ENCODE results near the gene EMP3.
"Not testable (repeated sequence)": the region's sequence is repeated elsewhere in the genome, so short reads cannot be mapped to it uniquely, and the experiment has no call there.

The EMP3 gene

DNA sequence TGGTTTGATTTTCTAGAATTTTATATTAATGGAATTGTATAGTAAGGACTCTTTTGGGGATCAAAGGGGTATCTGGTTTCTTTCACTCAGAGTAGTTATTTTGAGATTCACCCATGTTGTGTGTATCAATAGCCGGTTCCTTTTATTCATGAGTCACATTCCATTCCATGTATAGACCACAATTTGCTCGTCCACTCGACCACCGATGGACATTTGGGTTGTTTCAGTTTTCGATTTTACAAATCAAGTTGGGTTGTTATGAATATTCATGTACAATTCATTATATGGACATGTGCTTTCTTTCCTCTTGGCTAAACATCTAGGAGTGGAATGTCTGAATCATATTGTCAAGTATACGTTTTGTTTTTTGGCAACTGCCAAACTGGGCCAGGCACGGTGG is 9.6 kb upstream of the EMP3 start:
- DNase-seq (ENCODE audit: insufficient read length, low spot score): no peak
- FAIRE-seq: no peak

DNA sequence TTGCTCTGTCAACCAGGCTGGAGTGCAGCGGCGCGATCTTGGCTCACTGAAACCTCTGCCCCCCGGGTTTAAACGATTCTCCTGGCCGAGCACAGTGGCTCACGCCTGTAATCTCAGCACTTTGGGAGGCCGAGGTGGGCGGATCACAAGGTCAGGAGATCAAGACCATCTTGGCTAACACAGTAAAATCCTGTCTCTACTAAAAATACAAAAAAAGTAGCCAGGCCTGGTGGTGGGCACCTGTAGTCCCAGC is 7.7 kb upstream of the EMP3 start:
- DNase-seq (ENCODE audit: insufficient read length, low spot score); FAIRE-seq: not testable (repeated sequence)

DNA sequence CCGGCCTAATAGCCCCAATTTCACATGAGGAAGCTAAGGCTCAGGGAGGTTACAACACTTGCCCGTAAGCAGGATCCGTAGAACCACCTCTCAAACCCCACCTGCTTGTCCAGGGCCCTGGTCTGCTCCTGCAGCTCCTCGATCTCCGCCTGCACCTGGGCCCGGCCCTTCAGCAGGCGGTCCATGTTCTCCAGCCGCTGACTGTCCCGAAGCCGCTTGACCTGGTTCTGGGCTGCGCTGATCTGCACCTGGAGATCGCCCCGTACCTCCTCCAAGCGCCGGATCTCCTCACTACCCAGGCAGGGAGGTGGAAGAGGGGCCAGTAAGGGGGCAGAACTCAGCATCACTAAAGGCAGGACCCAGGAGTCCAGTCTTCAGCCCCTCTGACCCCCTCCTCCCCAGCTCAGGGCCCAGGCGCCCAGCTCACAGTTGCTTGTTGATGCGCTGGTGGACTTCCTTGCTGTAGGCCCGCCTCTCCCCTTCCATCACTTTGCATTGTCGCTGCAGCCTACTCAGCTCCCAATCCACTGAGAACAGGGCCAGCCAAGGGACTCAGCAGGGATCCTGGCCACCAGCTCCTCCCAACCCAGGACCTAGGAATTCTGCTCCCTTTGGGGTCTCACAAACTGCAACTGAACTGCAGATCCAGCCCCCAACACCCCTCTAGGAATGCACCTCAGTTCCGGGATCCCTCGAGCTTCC is 6.9 kb upstream of the EMP3 start:
- no peak for FAIRE-seq
- DNase-seq (ENCODE audit: insufficient read length, low spot score): no peak

DNA sequence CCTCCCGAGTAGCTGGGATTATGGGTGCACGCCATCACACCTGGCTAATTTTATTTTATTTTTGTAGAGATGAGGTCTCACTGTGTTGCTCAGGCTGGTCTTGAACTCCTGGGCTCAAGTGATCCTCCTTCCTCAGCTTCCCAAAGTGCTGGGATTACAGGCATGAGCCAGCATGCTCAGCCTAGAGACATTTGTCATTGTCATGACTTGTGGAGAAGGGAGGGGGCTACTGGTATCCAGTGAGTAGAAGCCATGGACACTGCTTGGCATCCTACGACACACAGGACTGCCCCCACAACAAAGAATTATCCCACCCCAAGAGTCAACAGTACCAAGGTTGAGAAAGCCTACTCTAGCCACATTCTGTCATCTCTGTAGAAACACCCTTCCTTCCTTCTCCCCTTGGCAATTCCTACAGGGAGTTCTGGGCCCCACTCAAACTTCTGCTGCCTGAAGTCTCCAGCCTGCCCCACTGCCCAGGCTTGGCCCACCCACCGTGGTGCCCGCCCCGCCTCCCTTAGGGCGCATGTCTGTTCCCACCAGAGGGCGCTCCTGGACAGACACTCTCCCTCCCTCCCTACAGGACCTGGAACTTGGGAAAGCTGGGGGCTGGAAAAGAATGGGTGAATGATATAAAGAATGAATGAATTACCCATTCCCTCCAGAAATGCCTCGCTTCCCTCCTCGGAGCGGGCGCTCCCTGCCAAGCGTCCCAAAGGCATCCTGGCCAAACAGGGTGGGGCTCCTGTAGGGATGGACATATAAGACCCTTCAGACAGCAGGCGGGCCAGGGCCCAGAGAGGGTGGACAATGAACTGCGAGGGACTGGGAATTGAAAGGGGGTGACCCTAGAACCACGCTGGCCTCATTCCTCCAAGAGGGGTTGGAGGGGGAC is 5.5 kb upstream of the EMP3 start:
- peak; percentile 73 for DNase-seq (ENCODE audit: insufficient read length, low spot score)
- FAIRE-seq: no peak

DNA sequence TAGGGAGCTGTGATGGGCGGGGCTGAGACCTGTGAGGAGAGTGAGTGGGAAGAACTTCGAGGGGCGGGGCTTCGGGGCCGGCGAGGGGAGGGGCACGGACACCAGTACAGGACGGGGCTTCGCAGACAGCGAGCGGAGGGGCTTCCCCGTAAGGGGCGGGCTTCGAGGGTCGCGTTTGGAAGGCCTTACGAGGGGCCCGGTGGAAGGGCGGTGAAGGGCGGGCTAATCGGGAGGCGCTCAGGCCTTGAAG is 4.1 kb upstream of the EMP3 start:
- peak; percentile 36 for FAIRE-seq
- DNase-seq (ENCODE audit: insufficient read length, low spot score): peak; percentile 86

DNA sequence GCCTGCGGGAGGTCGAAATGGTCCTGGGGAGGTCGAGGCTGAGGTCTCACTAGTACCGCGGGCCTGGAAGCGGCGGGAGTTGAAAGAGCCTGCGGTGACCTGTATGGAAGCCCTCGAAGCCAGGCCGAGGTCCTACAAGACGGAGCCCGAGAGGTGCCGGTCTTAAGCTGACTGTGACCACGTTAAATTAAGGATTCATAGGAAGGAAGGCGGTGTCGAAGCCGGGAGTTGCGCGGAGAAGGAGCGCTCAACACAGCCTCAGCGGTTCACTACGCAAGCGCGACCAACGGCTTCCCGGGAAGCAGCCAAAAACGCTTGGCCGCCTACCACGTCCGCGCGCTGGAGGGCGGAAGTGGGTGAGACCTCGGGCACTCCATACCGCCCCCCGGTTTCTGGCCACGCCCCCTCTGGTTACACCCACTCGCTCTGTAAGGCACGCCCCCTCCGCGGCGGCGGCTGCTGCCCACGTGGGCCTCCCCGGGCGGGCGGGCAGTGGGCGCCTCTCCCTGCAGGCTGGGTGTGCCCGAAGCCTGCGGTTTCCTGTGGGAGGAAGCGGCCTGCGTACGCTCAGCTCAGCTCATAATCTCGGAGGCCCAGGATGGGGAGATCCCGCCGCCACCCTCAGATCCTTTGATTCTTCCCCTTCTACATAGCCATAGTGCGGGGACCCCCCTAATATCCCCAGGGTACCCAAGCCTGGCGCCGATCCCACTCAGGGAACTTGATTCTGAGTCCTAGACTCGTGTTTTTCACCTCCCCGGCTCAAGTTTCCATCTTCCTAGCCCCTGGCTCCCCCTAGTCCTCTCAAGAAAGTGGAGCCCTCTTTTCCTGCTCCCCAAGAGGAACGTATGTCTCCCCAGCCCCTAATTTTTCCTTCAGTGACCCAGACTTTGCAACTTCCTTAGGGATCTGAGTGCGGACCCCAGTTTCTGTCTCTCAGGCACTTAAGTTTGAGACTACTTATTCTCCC is 3.4 kb upstream of the EMP3 start:
- DNase-seq (ENCODE audit: insufficient read length, low spot score) (peak; percentile 91), FAIRE-seq (peak; percentile 93)

DNA sequence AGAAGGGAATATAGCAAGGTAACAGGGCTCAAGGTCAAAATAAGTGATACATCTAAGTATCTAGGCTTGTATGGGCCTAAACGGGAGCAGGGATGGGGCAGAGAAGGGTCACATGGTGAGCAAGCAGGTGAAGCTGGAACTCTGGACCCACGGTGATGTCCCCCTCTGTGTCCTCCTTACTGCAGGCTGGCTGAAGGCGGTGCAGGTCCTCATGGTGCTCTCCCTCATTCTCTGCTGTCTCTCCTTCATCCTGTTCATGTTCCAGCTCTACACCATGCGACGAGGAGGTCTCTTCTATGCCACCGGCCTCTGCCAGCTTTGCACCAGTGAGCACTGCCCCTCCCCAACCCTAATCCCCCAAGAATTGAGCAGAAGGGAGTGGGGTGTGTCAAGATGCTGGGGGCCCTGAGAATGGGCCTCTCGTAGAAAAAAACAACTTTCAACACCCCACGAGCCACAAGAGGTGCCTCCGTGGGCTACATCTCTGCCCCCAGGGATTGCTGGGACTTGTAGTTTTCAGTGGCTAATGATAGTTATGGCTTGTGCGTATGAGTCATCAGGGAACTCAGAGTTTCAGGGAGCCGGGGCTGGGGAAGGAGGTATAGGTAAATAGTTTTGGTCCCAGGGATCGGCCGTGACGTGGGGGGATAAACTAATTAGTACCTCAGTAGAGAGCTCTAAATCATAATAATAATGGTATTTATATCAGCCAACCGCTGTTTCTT is 4.0 kb downstream of the EMP3 start:
- DNase-seq (ENCODE audit: insufficient read length, low spot score): no peak
- no peak for FAIRE-seq

DNA sequence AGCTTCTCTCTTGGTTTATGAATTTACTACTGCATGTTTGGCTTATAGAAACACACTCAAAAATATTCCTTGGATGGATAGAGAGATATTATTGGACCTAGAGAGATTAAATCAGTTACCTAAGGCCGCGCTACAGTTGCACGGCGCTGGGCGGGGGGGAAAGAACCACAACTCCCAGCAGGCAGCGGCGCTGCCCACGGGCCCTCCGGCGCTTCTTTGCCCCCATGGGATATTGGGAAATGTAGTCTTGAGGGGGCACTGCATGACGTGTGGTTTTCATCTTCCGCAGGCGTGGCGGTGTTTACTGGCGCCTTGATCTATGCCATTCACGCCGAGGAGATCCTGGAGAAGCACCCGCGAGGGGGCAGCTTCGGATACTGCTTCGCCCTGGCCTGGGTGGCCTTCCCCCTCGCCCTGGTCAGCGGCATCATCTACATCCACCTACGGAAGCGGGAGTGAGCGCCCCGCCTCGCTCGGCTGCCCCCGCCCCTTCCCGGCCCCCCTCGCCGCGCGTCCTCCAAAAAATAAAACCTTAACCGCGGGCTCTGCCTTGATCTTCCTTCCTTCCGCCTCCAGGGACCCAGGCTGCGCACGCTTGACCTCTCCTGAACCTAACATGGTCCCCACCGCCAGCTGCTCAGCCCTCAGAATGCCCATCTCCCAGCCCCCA is 4.8 kb downstream of the EMP3 start:
- FAIRE-seq (no peak), DNase-seq (ENCODE audit: insufficient read length, low spot score) (no peak)

DNA sequence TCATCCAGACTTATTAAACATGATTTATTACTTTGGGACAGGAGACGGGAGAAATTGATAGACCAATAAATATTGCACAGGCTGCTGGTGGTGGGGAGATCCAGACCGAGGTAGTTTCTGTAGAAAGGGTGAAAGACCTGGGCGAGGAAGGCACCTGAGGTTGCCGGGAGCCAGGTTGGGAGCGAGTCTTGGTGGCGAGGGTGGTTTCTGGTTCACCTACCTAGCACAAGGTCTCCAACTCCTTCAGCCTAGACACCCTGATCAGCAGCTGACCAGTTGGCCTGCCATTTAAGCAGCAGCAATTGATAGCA is 7.0 kb downstream of the EMP3 start:
- FAIRE-seq (no peak), DNase-seq (ENCODE audit: insufficient read length, low spot score) (no peak)

DNA sequence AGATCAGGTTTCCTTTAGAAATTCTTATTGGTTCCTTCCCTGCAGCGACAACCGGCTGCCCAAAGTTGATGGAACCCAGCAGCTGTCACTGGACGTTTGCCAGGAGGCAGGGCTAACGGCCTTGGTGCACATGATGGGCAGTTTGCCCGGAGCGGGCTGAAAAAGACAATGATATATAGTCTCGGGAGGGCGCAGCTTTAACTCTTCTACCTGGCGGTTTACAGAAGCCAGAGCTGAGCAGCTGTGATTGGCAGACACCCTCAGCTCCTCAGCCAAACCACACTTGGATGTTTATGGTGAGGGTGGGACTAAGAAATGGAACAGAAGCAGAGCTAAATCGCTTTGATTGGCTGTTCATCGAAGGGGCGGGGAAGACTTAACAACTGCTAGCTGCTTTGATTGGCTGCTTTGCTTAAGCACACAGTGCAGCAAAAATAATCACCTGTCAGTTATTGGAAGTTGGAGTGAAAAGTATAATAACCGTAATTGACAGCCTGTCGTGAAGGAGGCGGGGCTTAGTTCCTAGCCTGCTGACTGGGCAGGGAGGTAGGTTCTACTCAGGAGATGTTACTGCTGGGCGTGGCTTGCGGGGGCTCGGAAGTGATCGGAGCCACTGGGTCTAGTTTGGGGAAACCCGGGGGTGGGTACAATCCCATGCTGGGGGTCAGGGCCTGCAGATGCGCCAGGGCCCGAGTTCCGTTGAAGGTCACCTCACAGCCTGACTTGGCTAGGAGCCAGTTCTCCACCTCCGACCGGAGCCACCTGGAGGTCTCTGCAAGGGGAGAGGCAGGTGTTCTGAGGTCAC is 7.5 kb downstream of the EMP3 start:
- DNase-seq (ENCODE audit: insufficient read length, low spot score) (peak; percentile 93), FAIRE-seq (peak; percentile 77)

DNA sequence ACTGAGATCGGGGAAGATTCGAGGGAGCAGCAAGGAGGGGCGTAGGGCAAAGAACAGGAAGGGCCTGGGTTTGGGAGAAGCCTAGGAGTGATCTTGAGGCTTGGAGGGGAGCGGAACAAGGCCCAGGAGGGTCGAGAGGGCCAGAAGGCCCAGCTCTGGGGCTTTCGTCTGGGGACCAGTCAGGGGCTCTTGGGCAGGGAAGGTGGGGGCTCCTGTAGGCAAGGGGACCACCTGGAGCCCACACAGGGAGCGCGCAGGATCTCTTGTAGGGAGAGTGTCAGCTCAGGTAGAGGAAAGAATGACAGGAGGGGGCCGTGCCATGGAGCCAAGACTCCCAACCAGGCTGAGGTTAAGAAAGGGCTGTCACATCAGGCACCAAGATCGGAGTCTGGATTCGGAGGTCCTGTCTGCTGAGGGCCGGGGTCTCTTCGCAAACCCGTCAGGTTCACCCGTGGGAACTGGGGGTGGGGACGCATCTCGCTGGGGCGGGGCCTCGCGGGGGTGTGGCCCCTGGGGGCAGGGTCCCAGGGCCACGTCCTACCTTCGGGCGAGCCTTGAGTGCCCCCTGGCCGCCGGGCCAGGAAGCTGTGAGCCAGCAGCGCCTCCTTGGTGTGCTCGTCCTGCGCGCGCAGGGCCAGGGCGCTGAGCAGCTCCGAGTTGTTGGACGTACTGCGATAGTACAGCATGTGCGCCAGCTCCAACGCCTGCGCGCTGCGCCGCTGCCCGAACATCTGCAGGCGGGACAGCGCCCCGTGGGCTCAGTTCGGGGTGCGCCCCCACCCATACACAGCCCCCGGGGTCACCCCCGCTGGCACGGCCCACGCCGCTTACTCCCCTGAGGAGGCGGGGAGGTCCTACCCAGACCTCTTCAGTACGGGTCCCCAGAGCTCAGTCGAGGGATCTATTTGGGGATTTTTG is 8.4 kb downstream of the EMP3 start:
- DNase-seq (ENCODE audit: insufficient read length, low spot score) (peak; percentile 80), FAIRE-seq (peak; percentile 83)

DNA sequence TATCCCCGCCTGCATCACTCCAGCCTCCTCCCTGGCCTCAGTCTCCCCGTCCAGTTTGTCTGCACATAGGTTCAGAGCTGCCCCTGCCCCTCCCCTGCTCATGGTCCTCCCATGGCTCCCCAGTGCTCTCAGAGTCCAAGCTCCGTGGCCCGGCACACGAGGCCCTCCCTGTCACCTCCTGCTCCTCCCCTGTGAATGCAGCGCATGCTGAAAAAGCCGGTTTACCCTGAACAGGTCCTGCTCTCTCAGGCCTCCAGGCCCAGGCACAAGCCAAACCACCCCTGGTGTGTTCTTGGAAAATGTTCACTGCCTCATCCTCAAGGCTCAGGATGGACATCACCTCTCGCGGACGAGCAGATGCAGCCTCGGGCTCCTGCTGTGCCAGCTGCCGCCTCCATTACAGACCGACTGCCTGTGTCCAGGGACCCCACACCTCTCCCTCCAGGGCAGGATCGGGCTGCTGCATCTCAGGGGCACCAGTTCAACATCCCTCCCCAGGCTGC is 13.0 kb downstream of the EMP3 start:
- DNase-seq (ENCODE audit: insufficient read length, low spot score) (no peak), FAIRE-seq (no peak)

DNA sequence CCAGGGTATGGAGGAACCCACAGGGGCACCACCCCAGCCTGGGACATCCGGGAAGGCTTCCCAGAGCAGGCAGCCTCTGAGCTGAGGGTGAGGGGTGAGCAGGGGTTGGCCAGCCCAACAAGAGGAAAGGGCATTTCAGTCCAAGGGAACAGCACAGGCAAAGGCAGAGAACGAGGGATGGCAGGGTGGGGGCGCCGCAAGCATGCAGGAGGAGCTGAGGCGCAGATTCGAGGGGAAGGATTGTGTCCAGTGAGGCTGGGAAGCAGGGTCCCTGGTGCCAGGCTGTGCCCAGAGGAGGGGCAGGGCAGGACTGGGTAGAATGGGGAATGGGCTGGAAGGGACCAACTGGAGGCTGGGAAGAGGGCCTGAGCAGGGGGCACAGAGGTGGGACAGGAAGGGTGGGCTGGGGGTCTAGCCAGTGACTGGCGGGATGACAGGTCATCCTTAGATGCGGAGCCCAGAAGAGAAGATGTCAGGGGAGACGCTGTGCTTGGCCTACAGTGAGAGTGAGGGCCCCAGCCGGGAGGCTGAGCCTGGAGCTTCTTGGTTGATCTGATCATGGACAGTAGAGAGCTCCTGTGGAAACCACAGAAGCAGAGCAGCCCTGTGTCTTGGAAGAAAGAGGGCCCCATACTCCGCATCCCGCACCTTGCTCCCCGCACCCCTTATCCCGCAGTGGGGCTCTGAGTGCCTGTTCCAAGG is 13.6 kb downstream of the EMP3 start:
- DNase-seq (ENCODE audit: insufficient read length, low spot score): no peak
- no peak for FAIRE-seq

DNA sequence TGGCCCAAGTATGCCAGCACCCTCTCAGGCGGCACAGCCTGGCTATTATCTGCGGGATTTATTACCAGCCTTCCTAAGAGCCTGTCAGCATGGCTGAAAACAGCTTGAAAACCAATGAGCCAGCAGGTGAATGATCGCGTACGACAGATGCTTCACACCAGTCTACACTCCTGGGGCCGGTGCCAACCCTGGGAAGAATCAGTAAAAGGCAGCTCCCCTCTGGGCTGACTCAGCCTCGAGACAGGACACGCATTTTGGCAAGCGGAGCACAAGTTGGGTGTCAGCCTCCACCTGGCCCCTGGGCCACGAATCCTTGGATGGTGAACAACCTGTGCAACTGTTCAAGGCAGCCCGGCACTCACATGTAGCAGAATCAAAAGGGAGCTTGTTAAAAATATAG is 15.6 kb downstream of the EMP3 start:
- no peak for DNase-seq (ENCODE audit: insufficient read length, low spot score)
- no peak for FAIRE-seq

DNA sequence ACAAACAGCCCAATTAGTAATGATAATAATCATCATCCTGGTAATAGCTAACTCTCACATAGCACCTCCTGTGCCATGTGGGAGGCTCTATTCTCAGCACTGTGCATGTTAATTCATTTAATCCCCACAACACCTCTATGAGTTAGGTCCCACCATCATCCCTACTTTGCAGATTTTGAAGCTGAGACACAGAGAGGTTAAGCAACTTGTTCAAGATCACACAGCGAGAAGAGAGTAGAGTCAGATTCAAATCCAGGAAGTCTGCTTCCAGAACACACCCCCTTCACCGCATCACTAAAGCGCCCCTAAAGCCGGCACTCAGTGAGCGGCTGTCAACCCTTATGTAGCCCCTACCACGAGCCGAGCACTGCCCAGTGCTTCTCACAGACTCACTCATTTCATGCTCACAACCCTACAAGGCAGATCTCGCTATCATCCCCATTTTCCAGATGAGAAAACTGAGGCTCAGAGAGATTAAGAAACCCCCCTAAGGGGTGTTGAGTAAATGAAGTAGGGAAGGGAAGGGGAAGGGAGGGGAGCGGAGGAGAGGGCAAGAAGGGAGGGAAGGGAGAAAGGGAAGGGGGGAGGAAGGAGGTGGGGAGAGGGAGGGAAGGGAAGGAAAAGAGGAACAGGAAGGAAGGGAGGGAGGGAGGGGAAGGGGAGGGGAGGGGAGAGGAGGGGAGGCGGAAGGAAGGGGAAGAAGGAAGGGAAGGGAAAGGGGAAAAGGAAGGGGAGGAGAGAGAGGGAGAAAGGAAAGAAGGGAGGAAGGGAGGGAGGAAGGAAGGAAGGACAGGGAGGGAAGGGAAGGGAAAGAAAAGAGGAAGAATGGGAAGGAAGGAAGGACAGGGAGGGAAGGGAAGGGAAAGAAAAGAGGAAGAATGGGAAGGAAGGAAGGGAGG is 16.4 kb downstream of the EMP3 start:
- FAIRE-seq (no peak), DNase-seq (ENCODE audit: insufficient read length, low spot score) (no peak)

DNA sequence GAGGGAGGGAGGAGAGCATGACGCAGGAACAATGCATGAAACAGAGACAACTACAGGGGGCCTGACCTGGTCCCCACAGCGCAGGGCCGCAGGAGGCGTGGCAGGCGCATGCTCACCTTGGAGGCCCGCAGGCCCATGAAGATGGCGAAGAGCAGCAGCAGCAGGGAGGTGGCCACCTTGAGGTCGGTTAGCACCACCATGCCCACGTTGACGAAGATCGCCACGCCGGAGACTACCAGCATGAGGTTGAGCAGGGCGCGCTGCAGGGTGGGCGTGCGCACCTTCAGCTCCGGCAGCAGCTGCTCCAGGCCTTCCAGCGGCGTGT is 17.0 kb downstream of the EMP3 start:
- no peak for DNase-seq (ENCODE audit: insufficient read length, low spot score)
- FAIRE-seq: no peak

Measured in HTR-8/SVneo (cell line).